ENCODE measurements around the gene TMEM176A. TPM values are rescaled to one million over a fixed set of nuclear protein-coding genes. Genes with fewer than 3 reads are reported as not detected.

Gene TMEM176A
- polyA plus RNA-seq, 1 donor (not counting 4 experiments of a cell fraction or from before 2014, with no cell fraction given): not detected

GRCh38 chr7:150823043-150823442 lies 22.5 kb downstream of the TMEM176A start:
- no peaks in the 10 kb centered on the region for H3K9me3 ChIP-seq (ENCODE audit: control insufficient read depth, low read depth, low read length)
- no peaks in the 10 kb centered on the region for H3K36me3 ChIP-seq (ENCODE audit: control insufficient read depth in 2 of 2, extremely low read depth in 1 of 2, insufficient read depth in 2 of 2, low read length in 2 of 2)
- H2AFZ ChIP-seq (ENCODE audit: control insufficient read depth, low read length): no peak overlapping the region
- no peaks in the 10 kb centered on the region for H3K9me1 ChIP-seq (ENCODE audit: control insufficient read depth, extremely low read depth, insufficient read depth, low read length)
- H3K9ac ChIP-seq (ENCODE audit: control insufficient read depth, extremely low read depth, insufficient read depth, low read length): no peak overlapping the region
- no peak overlapping the region for H3K4me2 ChIP-seq (ENCODE audit: control insufficient read depth, extremely low read depth, insufficient read depth, low read depth, low read length)
- no peaks in the 10 kb centered on the region for H3K79me2 ChIP-seq (ENCODE audit: control insufficient read depth, insufficient read depth, low read length)
- no peaks in the 10 kb centered on the region for H3K4me1 ChIP-seq (ENCODE audit: control insufficient read depth, extremely low read depth, insufficient read depth, low read length)
- H3K27me3 ChIP-seq (ENCODE audit: control insufficient read depth, extremely low read depth, insufficient read depth, low read length): peaks cover 4% of the 10 kb centered on the region
- no peaks in the 10 kb centered on the region for H4K20me1 ChIP-seq (ENCODE audit: control insufficient read depth, extremely low read depth, insufficient read depth, low read length)
- no peak for TF ChIP-seq EZH2 (IDR thresholded peaks at IDR 0.05; ENCODE audit: low read length)
- TF ChIP-seq CTCF (optimal IDR thresholded peaks at IDR 0.05 in 1 of 3, IDR thresholded peaks at IDR 0.05 in 1 of 3, conservative IDR thresholded peaks at IDR 0.05 in 1 of 3; ENCODE audit: extremely low read depth in 1 of 3, insufficient read depth in 2 of 3, low read length in 3 of 3): no peak
- FAIRE-seq (no peak), DNase-seq (ENCODE audit: low read depth, low spot score) (no peak)
- dilution Hi-C loops (cut with MboI; ENCODE audit: extremely low pct_ligation_motif_present, low sequenced_read_pairs): no loop called here
- no peak overlapping the region for H3K27ac ChIP-seq (ENCODE audit: control insufficient read depth, insufficient read depth, low read length)
- no peak overlapping the region for H3K4me3 ChIP-seq (ENCODE audit: control insufficient read depth in 2 of 3, extremely low read depth in 1 of 3, insufficient read depth in 2 of 3, low read depth in 1 of 3, low read length in 3 of 3)

- DNase-seq (ENCODE audit: low read depth, low spot score): no peak
- no peaks in the 10 kb centered on the region for H3K9me3 ChIP-seq (ENCODE audit: control insufficient read depth, low read depth, low read length)
- no peak overlapping the region for H3K4me3 ChIP-seq (ENCODE audit: control insufficient read depth in 2 of 3, extremely low read depth in 1 of 3, insufficient read depth in 2 of 3, low read depth in 1 of 3, low read length in 3 of 3)
- H3K4me2 ChIP-seq (ENCODE audit: control insufficient read depth, extremely low read depth, insufficient read depth, low read depth, low read length): no peak overlapping the region
- H2AFZ ChIP-seq (ENCODE audit: control insufficient read depth, low read length): no peak overlapping the region
- dilution Hi-C loops (cut with MboI; ENCODE audit: extremely low pct_ligation_motif_present, low sequenced_read_pairs): no loop called here
- no peaks in the 10 kb centered on the region for H3K9me1 ChIP-seq (ENCODE audit: control insufficient read depth, extremely low read depth, insufficient read depth, low read length)
- FAIRE-seq: no peak
- H3K36me3 ChIP-seq (ENCODE audit: control insufficient read depth in 2 of 2, extremely low read depth in 1 of 2, insufficient read depth in 2 of 2, low read length in 2 of 2): no peaks in the 10 kb centered on the region
- TF ChIP-seq EZH2 (IDR thresholded peaks at IDR 0.05; ENCODE audit: low read length) (no peak), CTCF (optimal IDR thresholded peaks at IDR 0.05 in 1 of 3, IDR thresholded peaks at IDR 0.05 in 1 of 3, conservative IDR thresholded peaks at IDR 0.05 in 1 of 3; ENCODE audit: extremely low read depth in 1 of 3, insufficient read depth in 2 of 3, low read length in 3 of 3) (no peak)
- no peak overlapping the region for H3K27ac ChIP-seq (ENCODE audit: control insufficient read depth, insufficient read depth, low read length)
- H4K20me1 ChIP-seq (ENCODE audit: control insufficient read depth, extremely low read depth, insufficient read depth, low read length): no peaks in the 10 kb centered on the region
- no peaks in the 10 kb centered on the region for H3K4me1 ChIP-seq (ENCODE audit: control insufficient read depth, extremely low read depth, insufficient read depth, low read length)
- H3K27me3 ChIP-seq (ENCODE audit: control insufficient read depth, extremely low read depth, insufficient read depth, low read length): peaks cover 4% of the 10 kb centered on the region
- H3K79me2 ChIP-seq (ENCODE audit: control insufficient read depth, insufficient read depth, low read length): no peaks in the 10 kb centered on the region
- no peak overlapping the region for H3K9ac ChIP-seq (ENCODE audit: control insufficient read depth, extremely low read depth, insufficient read depth, low read length)
These were observed 23.0 kb downstream of the TMEM176A start for GRCh38 chr7:150823484-150824126.

Measured in keratinocyte (primary cell).